Progenitor cell of endocrine pancreas (in vitro differentiated cells): Measurements from ENCODE around the gene BARX1. TPM values are rescaled to one million over a fixed set of nuclear protein-coding genes. Genes with fewer than 3 reads are reported as not detected.
A peak's percentile ranks its signal among the peaks of the same experiment; 100 is the strongest.

Source experiments
- DNase-seq: peaks from one replicate; pipeline ENCODE4 v3.0.0; 2021; ENCODE audit warnings: low spot score; ENCODE audit not compliant: unreplicated experiment
- H3K27ac Mint-ChIP-seq: 2 replicates; pipeline ENCODE4 v1.8.0; 2021; ENCODE audit warnings: mild to moderate bottlenecking, moderate library complexity, mixed read lengths
- H3K27me3 Mint-ChIP-seq: 2 replicates; pipeline ENCODE4 v1.8.0; 2021; ENCODE audit warnings: mixed read lengths
- H3K36me3 Mint-ChIP-seq: 2 replicates; pipeline ENCODE4 v1.8.0; 2022; ENCODE audit warnings: mixed read lengths; ENCODE audit not compliant: insufficient read depth
- H3K4me1 Mint-ChIP-seq: 2 replicates; pipeline ENCODE4 v1.8.0; 2021; ENCODE audit warnings: low read depth, mixed read lengths
- H3K4me3 Mint-ChIP-seq: 2 replicates; pipeline ENCODE4 v1.8.0; 2021; ENCODE audit warnings: low read depth, mild to moderate bottlenecking, moderate library complexity, mixed read lengths
- H3K9me3 Mint-ChIP-seq: 2 replicates; pipeline ENCODE4 v1.8.0; 2021; ENCODE audit warnings: low read depth, mixed read lengths
- CTCF ChIP-seq: fragments of 200-600 bp; sonication (generic); IDR thresholded peaks from one replicate; pipeline ENCODE4 v1.5.0; 2021; ENCODE audit warnings: antibody characterized with exemption, mild to moderate bottlenecking; ENCODE audit not compliant: unreplicated experiment
- long read RNA-seq: library from polyadenylated mRNA; unstranded; transcript quantifications from one replicate; pipeline ENCODE4 v2.0.0, GENCODE V29; 2020
- total RNA-seq: library from RNA; stranded (reverse); gene quantifications from 2 replicates; pipeline ENCODE4 v1.2.1, GENCODE V29; 2021

The BARX1 gene
- total RNA-seq = 0.74 and 3.3 TPM in 2 replicates
- long read RNA-seq = 0 reads

GRCh38 chr9:93955111-93955980, at the start of gene BARX1:
BARX1 (minus strand) TSS chr9:93955355; CDS start chr9:93955146, 209 bp downstream.
- DNase-seq = no peak
- Mint-ChIP-seq H3K9me3 (no peaks in the 10 kb centered on the region), H3K36me3 (no peaks in the 10 kb centered on the region), H3K27me3 (peaks cover 81% of the 10 kb centered on the region), H3K4me3 (peak within 1 kb of the TSS; percentile 67), H3K27ac (peak within 1 kb of the TSS; percentile 54), H3K4me1 (peaks cover 12% of the 10 kb centered on the region)
- no peak for TF ChIP-seq CTCF

- Mint-ChIP-seq H3K4me3 (no peak overlapping the region), H3K4me1 (no peaks in the 10 kb centered on the region), H3K27me3 (peaks cover 12% of the 10 kb centered on the region), H3K9me3 (no peaks in the 10 kb centered on the region), H3K27ac (no peak overlapping the region), H3K36me3 (no peaks in the 10 kb centered on the region)
- TF ChIP-seq CTCF = peak; percentile 80
- peak; percentile 30 for DNase-seq
These were observed 47.4 kb upstream of the BARX1 start for GRCh38 chr9:94002316-94003140.

- no peaks in the 10 kb centered on the region for H3K36me3 Mint-ChIP-seq
- H3K4me1 Mint-ChIP-seq = peaks cover 8% of the 10 kb centered on the region
- no peak overlapping the region for H3K27ac Mint-ChIP-seq
- no peaks in the 10 kb centered on the region for H3K9me3 Mint-ChIP-seq
- peaks cover 9% of the 10 kb centered on the region for H3K27me3 Mint-ChIP-seq
- TF ChIP-seq CTCF = no peak
- no peak overlapping the region for H3K4me3 Mint-ChIP-seq
- no peak for DNase-seq
These were observed 41.7 kb upstream of the BARX1 start for GRCh38 chr9:93996863-93997262.

GRCh38 chr9:93996367-93996766, 41.2 kb upstream of the BARX1 start:
- Mint-ChIP-seq H3K4me3 (no peak overlapping the region), H3K27ac (no peak overlapping the region), H3K9me3 (no peaks in the 10 kb centered on the region), H3K36me3 (no peaks in the 10 kb centered on the region), H3K27me3 (peaks cover 9% of the 10 kb centered on the region), H3K4me1 (peaks cover 8% of the 10 kb centered on the region)
- TF ChIP-seq CTCF = no peak
- no peak for DNase-seq

- no peak overlapping the region for H3K4me3 Mint-ChIP-seq
- peaks cover 12% of the 10 kb centered on the region for H3K9me3 Mint-ChIP-seq
- H3K4me1 Mint-ChIP-seq = peaks cover 8% of the 10 kb centered on the region
- DNase-seq = no peak
- no peak for TF ChIP-seq CTCF
- H3K27me3 Mint-ChIP-seq = peaks cover 4% of the 10 kb centered on the region
- no peak overlapping the region for H3K27ac Mint-ChIP-seq
- no peaks in the 10 kb centered on the region for H3K36me3 Mint-ChIP-seq
These were observed 39.4 kb upstream of the BARX1 start for GRCh38 chr9:93994545-93994944.
